K562 treated with DMSO at 1 percent for 48 hours (cell line): ENCODE measurements around the gene HTR3C. TPM values are rescaled to one million over a fixed set of nuclear protein-coding genes. Genes with fewer than 3 reads are reported as not detected.

Experiments
- total RNA-seq: library from RNA; unstranded; fragments of 300-600 nt; gene quantifications from 2 replicates; pipeline ENCODE4 v1.2.3, GENCODE V29; 2022; ENCODE audit warnings: low replicate concordance; ENCODE audit errors: extremely low read depth

The HTR3C gene, protein sequence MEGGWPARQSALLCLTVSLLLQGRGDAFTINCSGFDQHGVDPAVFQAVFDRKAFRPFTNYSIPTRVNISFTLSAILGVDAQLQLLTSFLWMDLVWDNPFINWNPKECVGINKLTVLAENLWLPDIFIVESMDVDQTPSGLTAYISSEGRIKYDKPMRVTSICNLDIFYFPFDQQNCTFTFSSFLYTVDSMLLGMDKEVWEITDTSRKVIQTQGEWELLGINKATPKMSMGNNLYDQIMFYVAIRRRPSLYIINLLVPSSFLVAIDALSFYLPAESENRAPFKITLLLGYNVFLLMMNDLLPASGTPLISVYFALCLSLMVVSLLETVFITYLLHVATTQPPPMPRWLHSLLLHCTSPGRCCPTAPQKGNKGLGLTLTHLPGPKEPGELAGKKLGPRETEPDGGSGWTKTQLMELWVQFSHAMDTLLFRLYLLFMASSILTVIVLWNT
- not detected in 2 replicates for total RNA-seq

DNA sequence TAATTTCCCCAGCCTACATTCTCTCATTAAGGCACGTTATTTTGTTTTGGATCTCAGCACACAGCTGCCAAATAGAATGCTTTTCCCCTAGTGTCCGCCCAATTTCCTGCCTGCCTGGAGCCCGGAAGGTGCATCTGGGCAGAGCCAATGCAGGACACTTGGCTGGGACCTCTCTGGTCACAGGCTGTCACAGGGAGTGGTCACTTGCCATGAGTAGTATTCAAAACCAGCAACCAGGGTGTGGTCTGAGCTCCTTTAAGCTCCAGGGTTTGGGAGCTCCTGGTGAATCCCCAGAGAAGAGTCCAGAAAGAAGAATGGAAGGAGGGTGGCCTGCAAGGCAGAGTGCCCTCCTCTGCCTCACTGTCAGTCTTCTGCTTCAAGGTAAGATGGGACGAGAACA lies at the start of gene HTR3C:
HTR3C (plus strand) TSS at position 281 of the 400 bp plus-strand sequence; CDS start at position 315, 34 bp downstream.

DNA sequence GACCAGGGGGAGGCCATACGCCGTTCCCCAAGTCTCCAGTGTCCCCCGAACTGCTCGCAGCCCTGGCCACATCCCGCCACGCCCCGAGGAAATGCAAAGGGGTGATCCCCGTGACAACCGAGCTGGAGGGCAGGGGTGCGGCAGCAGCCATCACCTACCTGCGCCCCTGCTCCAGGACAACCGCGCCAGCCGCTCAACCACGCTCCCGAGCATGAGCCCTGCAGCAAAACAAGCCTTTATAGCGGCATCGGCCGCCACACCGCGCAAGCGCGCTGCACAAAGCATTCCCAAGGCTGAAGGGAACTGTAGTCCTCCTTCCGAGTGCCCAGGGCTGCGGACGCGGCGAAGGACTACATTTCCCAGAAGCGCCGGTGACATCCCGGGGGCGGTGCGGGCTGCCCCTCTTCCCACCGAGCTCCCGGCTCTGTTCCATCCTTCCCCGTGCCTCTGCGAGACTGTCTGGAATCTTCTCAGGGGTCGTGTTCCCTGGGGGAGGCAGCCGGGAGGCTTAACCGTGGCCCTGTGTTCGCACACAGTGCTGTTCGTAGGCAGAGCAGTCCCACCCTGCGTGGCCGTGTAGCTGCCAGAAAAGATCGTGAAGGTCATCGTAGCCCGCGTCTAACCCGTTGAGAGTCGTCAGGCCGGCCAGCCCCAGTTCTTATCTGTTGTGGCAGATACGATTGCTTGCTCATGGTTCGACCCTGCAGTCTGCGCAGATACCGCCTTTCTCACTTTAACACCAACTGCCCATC lies 35.0 kb upstream of the HTR3C start, which contains the start of gene ABCC5:
ABCC5 (minus strand) TSS at position 213 of the 752 bp plus-strand sequence. CDS start 3,492 bp downstream, outside the sequence.

DNA sequence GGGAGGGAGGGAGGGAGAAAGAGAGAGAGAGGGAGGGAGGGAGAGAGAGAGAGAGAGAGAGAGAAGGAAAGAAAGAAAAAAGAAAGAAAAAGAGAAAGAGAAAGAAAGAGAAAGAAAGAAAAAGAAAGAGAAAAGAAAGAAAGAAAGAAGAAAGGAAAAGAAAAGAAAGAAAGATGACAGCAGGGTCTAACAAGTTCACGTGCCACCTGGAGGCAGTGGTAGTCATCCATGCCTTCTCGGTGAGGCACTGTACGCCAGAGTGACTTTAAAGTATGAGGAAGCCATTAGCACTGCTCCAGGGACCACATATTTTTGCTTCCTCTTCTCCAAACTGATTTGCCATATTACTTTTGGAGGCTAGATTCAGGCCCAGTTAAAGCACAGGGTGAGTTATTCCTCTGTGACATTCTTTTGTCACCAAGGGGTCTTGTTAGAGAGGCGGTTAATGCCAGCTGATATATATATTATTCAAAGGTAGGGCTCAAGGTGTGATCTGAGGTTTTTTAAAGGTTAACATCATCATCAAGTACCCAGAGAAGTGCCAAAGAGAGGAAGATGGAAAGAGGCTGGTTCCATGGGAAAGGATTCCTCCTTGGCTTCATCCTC lies 21.6 kb upstream of the HTR3C start, which contains the start of gene HTR3D:
HTR3D (plus strand) TSS at position 556 of the 606 bp plus-strand sequence; CDS start at position 556, 0 bp downstream.

DNA sequence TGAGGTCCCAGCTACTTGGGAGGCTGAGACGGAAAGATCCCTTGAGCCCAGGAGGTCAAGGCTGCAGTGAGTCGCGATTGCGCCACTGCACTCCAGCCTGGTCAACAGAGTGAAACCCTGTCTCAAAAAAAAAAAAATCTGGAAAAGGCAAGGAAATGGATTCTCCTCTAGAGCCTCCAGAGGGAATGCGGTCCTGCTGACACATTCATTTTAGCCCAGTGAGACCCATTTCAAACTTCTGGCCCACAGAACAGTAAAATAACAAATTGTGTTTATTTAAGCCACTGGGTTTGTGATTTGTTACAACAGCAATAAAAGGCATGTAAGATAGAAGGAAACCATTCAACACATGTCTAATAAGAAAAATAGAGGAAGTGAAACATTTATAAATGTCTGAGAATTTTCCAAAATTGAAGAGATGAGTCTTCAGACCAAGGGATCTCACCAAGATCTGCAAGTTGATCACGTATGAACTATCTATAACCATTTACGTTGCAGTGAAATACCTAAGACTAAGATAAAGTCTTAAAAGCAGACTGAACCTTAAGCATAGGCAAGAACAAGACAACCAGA lies 44.0 kb downstream of the HTR3C start, which contains the start of gene HTR3E:
HTR3E (plus strand) TSS at position 254 of the 573 bp plus-strand sequence. CDS start 466 bp downstream, outside the sequence.

Other genes with a start within 250 kb of the HTR3C start
- gene MAP6D1, start 227.5 kb upstream of the HTR3C start, total RNA-seq: not detected in 2 replicates
- gene PARL, start 168.2 kb upstream of the HTR3C start, total RNA-seq: not detected in 2 replicates
- not detected in 2 replicates for gene ABCC5, start 35.2 kb upstream of the HTR3C start, total RNA-seq
- gene HTR3D, start 21.3 kb upstream of the HTR3C start, total RNA-seq: not detected in 2 replicates
- gene HTR3E, start 44.0 kb downstream of the HTR3C start, total RNA-seq: not detected in 2 replicates
- not detected in 2 replicates for gene EIF2B5, start 82.3 kb downstream of the HTR3C start, total RNA-seq
- not detected in 2 replicates for gene DVL3, start 102.3 kb downstream of the HTR3C start, total RNA-seq
- 892 TPM in 1 of 2 replicates, not detected in the other for gene AP2M1, start 121.8 kb downstream of the HTR3C start, total RNA-seq
- not detected in 2 replicates for gene ABCF3, start 133.2 kb downstream of the HTR3C start, total RNA-seq
- not detected in 2 replicates for gene VWA5B2, start 176.5 kb downstream of the HTR3C start, total RNA-seq
- gene ALG3, start 195.9 kb downstream of the HTR3C start, total RNA-seq: not detected in 2 replicates
- gene EEF1AKMT4, start 196.6 kb downstream of the HTR3C start, total RNA-seq: not detected in 2 replicates
- not detected in 2 replicates for gene CAMK2N2, start 208.5 kb downstream of the HTR3C start, total RNA-seq
- not detected in 2 replicates for gene ECE2, start 223.0 kb downstream of the HTR3C start, total RNA-seq
- gene PSMD2, start 246.2 kb downstream of the HTR3C start, total RNA-seq: 440 TPM in 1 of 2 replicates, not detected in the other